HEK293 (cell line): ENCODE results near the gene RBM34.

Experiments used
- CTCF ChIP-seq: fragments of 450-650 bp; formaldehyde crosslinking; IDR thresholded peaks from 2 replicates; pipeline ENCODE4 v1.5.1; 2016; ENCODE audit warnings: missing biosample characterization, missing genetic modification characterization
- MEIS1 ChIP-seq: sonication (generic); formaldehyde crosslinking; IDR thresholded peaks from 2 replicates; pipeline ENCODE4 v1.8.1; 2022; ENCODE audit warnings: missing genetic modification reagents, mild to moderate bottlenecking, borderline replicate concordance
- SCRT2 ChIP-seq: fragments of 450-650 bp; formaldehyde crosslinking; IDR thresholded peaks from 2 replicates; pipeline ENCODE4 v1.5.1; 2016; ENCODE audit warnings: missing biosample characterization, missing genetic modification characterization
- ZNF555 ChIP-seq: fragments of 450-650 bp; formaldehyde crosslinking; conservative IDR thresholded peaks from 2 replicates; pipeline ENCODE4 v1.5.1; 2017; ENCODE audit warnings: missing biosample characterization, mild to moderate bottlenecking, missing genetic modification characterization, inconsistent platforms
- ZNF558 ChIP-seq: fragments of 450-650 bp; formaldehyde crosslinking; IDR thresholded peaks from 2 replicates; pipeline ENCODE4 v1.5.1; 2016; ENCODE audit warnings: missing biosample characterization, missing genetic modification characterization
- ZSCAN4 ChIP-seq: fragments of 450-650 bp; formaldehyde crosslinking; IDR thresholded peaks from 2 replicates; pipeline ENCODE4 v1.5.1; 2017; ENCODE audit warnings: missing biosample characterization, missing genetic modification characterization
- TF ChIP-seq, protein P1 (sequence below): sonication (generic); formaldehyde crosslinking; IDR thresholded peaks from 2 replicates; pipeline ENCODE4 v1.8.1; 2022; ENCODE audit warnings: mild to moderate bottlenecking, moderate library complexity, missing genetic modification reagents

- no peak for TF ChIP-seq MEIS1 (CRISPR knock-in tag)
- TF ChIP-seq CTCF: no peak
- no peak for TF ChIP-seq ZNF558 (tag by site-specific recombination)
- no peak for TF ChIP-seq ZNF555 (tag by site-specific recombination)
- TF ChIP-seq SCRT2 (tag by site-specific recombination): no peak
- TF ChIP-seq, protein P1, sequence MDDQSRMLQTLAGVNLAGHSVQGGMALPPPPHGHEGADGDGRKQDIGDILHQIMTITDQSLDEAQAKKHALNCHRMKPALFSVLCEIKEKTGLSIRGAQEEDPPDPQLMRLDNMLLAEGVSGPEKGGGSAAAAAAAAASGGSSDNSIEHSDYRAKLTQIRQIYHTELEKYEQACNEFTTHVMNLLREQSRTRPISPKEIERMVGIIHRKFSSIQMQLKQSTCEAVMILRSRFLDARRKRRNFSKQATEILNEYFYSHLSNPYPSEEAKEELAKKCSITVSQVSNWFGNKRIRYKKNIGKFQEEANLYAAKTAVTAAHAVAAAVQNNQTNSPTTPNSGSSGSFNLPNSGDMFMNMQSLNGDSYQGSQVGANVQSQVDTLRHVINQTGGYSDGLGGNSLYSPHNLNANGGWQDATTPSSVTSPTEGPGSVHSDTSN: no peak
- TF ChIP-seq ZSCAN4 (tag by site-specific recombination): no peak
Measured at GRCh38 chr1:235160383-235160956, 580 bp downstream of the RBM34 start.
